Activated B cell treated with CpG ODN at 0.5 μM for 24 hours (primary cell): ENCODE measurements around the gene PSMB5. TPM values are rescaled to one million over a fixed set of nuclear protein-coding genes. Genes with fewer than 3 reads are reported as not detected.

Experiments used
- ATAC-seq: fragments of 200-7000 bp; cut with Tn5 transposase; one replicate; pipeline ENCODE4 v1.10.0; 2021; ENCODE audit warnings: low read depth, mild to moderate bottlenecking, moderate library complexity
- CTCF ChIA-PET: fragments of 350-600 bp; sonication (Branson Sonifier 250); formaldehyde crosslinking; loops from one replicate; lab custom pipeline; 2021; ENCODE audit warnings: antibody characterized with exemption; lab: Charles Lee
- POLR2A ChIA-PET: fragments of 350-600 bp; sonication (Branson Sonifier 250); formaldehyde crosslinking; loops from one replicate; lab custom pipeline; 2021; ENCODE audit warnings: antibody characterized with exemption; lab: Charles Lee
- DNase-seq: peaks from one replicate; pipeline ENCODE4 v3.0.0; 2022
- H3K27ac Mint-ChIP-seq: one replicate; pipeline ENCODE4 v1.8.0; 2020; ENCODE audit warnings: mixed read lengths
- H3K27me3 Mint-ChIP-seq: one replicate; pipeline ENCODE4 v1.8.0; 2021; ENCODE audit warnings: mixed read lengths
- H3K36me3 Mint-ChIP-seq: one replicate; pipeline ENCODE4 v1.8.0; 2021; ENCODE audit warnings: low read depth, mixed read lengths
- H3K4me1 Mint-ChIP-seq: one replicate; pipeline ENCODE4 v1.8.0; 2021; ENCODE audit warnings: mixed read lengths
- H3K4me3 Mint-ChIP-seq: one replicate; pipeline ENCODE4 v1.8.0; 2020; ENCODE audit warnings: mild to moderate bottlenecking, mixed read lengths
- H3K9me3 Mint-ChIP-seq: one replicate; pipeline ENCODE4 v1.8.0; 2020; ENCODE audit warnings: mixed read lengths
- CTCF ChIP-seq: fragments of 200-600 bp; IDR thresholded peaks from one replicate; pipeline ENCODE4 v1.8.0; 2022; ENCODE audit warnings: antibody characterized with exemption, mild to moderate bottlenecking
- intact Hi-C: fragments of 100-400 bp; cut with micrococcal nuclease; formaldehyde crosslinking; loops from one replicate; pipeline ENCODE4 v1.15.1; 2024
- total RNA-seq: library from RNA; stranded (reverse); gene quantifications from 2 replicates; pipeline ENCODE4 v1.2.3, GENCODE V29; 2022

The PSMB5 gene
- total RNA-seq, 1 donor from 2014 or later = 53.3 TPM

- CTCF ChIA-PET = interaction anchor here (1.0 to 3.0 kb wide), 2 partner anchors 18 to 45 kb away, joined by 3 to 8 read pairs; no protein-coding TSS in a partner anchor
- no peak for TF ChIP-seq CTCF
- ATAC-seq (no peak), DNase-seq (no peak)
- H3K27me3 Mint-ChIP-seq = no peaks in the 10 kb centered on the region
- no peak overlapping the region for H3K27ac Mint-ChIP-seq
- H3K4me3 Mint-ChIP-seq = no peak overlapping the region
- POLR2A ChIA-PET = no interaction called here
- H3K36me3 Mint-ChIP-seq = peaks cover 2% of the 10 kb centered on the region
- H3K9me3 Mint-ChIP-seq = no peaks in the 10 kb centered on the region
- intact Hi-C loops = no loop called here
- peaks cover 22% of the 10 kb centered on the region for H3K4me1 Mint-ChIP-seq
These were observed 21.5 kb downstream of the PSMB5 start for GRCh38 chr14:23013054-23013748.

- POLR2A ChIA-PET = interaction anchor here (0.6 to 1.0 kb wide), 6 partner anchors 24 to 308 kb away, joined by 4 to 6 read pairs (median 4); partner anchors contain the start of genes ACIN1 and RBM23
- H3K4me1 Mint-ChIP-seq = peaks cover 44% of the 10 kb centered on the region
- DNase-seq = peak; percentile 77
- H3K27ac Mint-ChIP-seq = peak within 1 kb of the TSS; percentile 97
- peaks cover 11% of the 10 kb centered on the region for H3K36me3 Mint-ChIP-seq
- CTCF ChIA-PET = interaction anchor here (0.9 kb wide), 2 partner anchors 24 to 48 kb away, joined by 3 read pairs; no protein-coding TSS in a partner anchor
- H3K4me3 Mint-ChIP-seq = peak within 1 kb of the TSS; percentile 95
- intact Hi-C loops = loop anchor here (5.0 kb wide), 2 partner anchors 123 to 292 kb away; partner anchors contain the start of gene PPP1R3E
- no peak for TF ChIP-seq CTCF
- no peaks in the 10 kb centered on the region for H3K9me3 Mint-ChIP-seq
- no peaks in the 10 kb centered on the region for H3K27me3 Mint-ChIP-seq
- ATAC-seq = peak; percentile 40
These were observed 24.6 kb downstream of the PSMB5 start, which contains the start of gene C14orf93 for GRCh38 chr14:23009939-23010726. C14orf93 (minus strand) TSS chr14:23010143; CDS start chr14:22999023, 11,120 bp downstream.

- Mint-ChIP-seq H3K27ac (peak overlapping the region; percentile 97), H3K27me3 (no peaks in the 10 kb centered on the region), H3K36me3 (peaks cover 11% of the 10 kb centered on the region), H3K9me3 (no peaks in the 10 kb centered on the region), H3K4me1 (peaks cover 47% of the 10 kb centered on the region), H3K4me3 (peak overlapping the region; percentile 95)
- DNase-seq (no peak), ATAC-seq (no peak)
- intact Hi-C loops = loop anchor here (5.0 kb wide), 2 partner anchors 122 to 293 kb away; partner anchors contain the start of gene PPP1R3E
- no peak for TF ChIP-seq CTCF
- ChIA-PET POLR2A (interaction anchor here (1.3 kb wide), 1 partner anchor 138 kb away, joined by 3 read pairs; the partner anchor contains the start of gene LRP10), CTCF (interaction anchor here (1.1 to 3.8 kb wide), 2 partner anchors 15 to 23 kb away, joined by 3 to 33 read pairs; no protein-coding TSS in a partner anchor)
These were observed 25.2 kb downstream of the PSMB5 start for GRCh38 chr14:23009483-23009938.

GRCh38 chr14:23008831-23009230, 25.9 kb downstream of the PSMB5 start:
- H3K36me3 Mint-ChIP-seq = peaks cover 11% of the 10 kb centered on the region
- intact Hi-C loops = loop anchor here (5.0 kb wide), 2 partner anchors 122 to 293 kb away; partner anchors contain the start of gene PPP1R3E
- H3K4me1 Mint-ChIP-seq = peaks cover 47% of the 10 kb centered on the region
- DNase-seq (no peak), ATAC-seq (no peak)
- no peak for TF ChIP-seq CTCF
- H3K9me3 Mint-ChIP-seq = no peaks in the 10 kb centered on the region
- ChIA-PET CTCF (interaction anchor here (1.1 to 3.8 kb wide), 2 partner anchors 14 to 22 kb away, joined by 3 to 33 read pairs; no protein-coding TSS in a partner anchor), POLR2A (interaction anchor here (1.3 to 3.5 kb wide), 3 partner anchors 86 to 138 kb away, joined by 3 to 22 read pairs (median 17); partner anchors contain the start of genes ACIN1, C14orf119, LRP10 and RBM23)
- peak overlapping the region; percentile 95 for H3K4me3 Mint-ChIP-seq
- no peaks in the 10 kb centered on the region for H3K27me3 Mint-ChIP-seq
- peak overlapping the region; percentile 97 for H3K27ac Mint-ChIP-seq
